Ovary (tissue), 9 donors: ENCODE data around the gene COQ8A. TPM values are rescaled to one million over a fixed set of nuclear protein-coding genes. Genes with fewer than 3 reads are reported as not detected.
"Not testable (repeated sequence)": the region's sequence is repeated elsewhere in the genome, so short reads cannot be mapped to it uniquely, and the experiment has no call there.

Experiments used
- DNase-seq, 5 donors: peaks; one replicate each; pipeline ENCODE4 v3.0.0-alpha.2; 2019 to 2020
- H3K27ac ChIP-seq, 2 donors: fragments of 200-600 bp; one replicate each; pipeline versions ENCODE4 v1.5.1 to v1.8.0; 2019 to 2022
- H3K27me3 ChIP-seq: fragments of 200-600 bp; one replicate; pipeline ENCODE4 v1.8.0; 2022
- H3K36me3 ChIP-seq: fragments of 200-600 bp; sonication (generic); one replicate; pipeline ENCODE4 v1.5.1; 2019
- H3K4me1 ChIP-seq: one replicate; pipeline ENCODE4 v1.8.1; 2013; ENCODE audit warnings: mild to moderate bottlenecking, moderate library complexity; ENCODE audit not compliant: insufficient read depth
- H3K4me3 ChIP-seq: fragments of 200-600 bp; sonication (generic); one replicate; pipeline ENCODE4 v1.5.1; 2017
- H3K9me3 ChIP-seq, 2 donors: fragments of 200-600 bp in 1 of 2; sonication (generic) in 1 of 2; one replicate each; pipeline versions ENCODE4 v1.5.1 to v1.8.1; 2013 to 2019; ENCODE audit warnings: mild to moderate bottlenecking in 1 of 2, moderate library complexity in 1 of 2
- CTCF ChIP-seq, 3 donors: fragments of 450-650 bp in 2 of 3; fragments of 200-600 bp in 1 of 3; IDR thresholded peaks; one replicate each; pipeline versions ENCODE4 v1.5.1 to v1.8.0; 2016 to 2022; ENCODE audit warnings: antibody characterized with exemption in 3 of 3, mild to moderate bottlenecking in 1 of 3
- EP300 ChIP-seq: sonication (generic); formaldehyde crosslinking; IDR thresholded peaks from one replicate; pipeline ENCODE4 v1.6.1; 2017; ENCODE audit warnings: antibody characterized with exemption
- POLR2A ChIP-seq: fragments of 450-650 bp; IDR thresholded peaks from one replicate; pipeline ENCODE4 v1.6.1; 2017; ENCODE audit warnings: antibody characterized with exemption, mild to moderate bottlenecking, moderate library complexity
- WGBS, 3 donors: extraction: QIAGEN DNeasy Blood & Tissue Kit in 1 of 3; methylation state at CpG; one replicate each; pipeline versions ENCODE4 v1.1.5 to v1.1.7; 2013 to 2017; 5-methylcytosine and 5-hydroxymethylcytosine counted together
- intact Hi-C, 4 donors: fragments of 100-400 bp; cut with DNase I; formaldehyde crosslinking; loops; one replicate each; pipeline versions ENCODE4 v1.11.0 to v1.15.1; 2022 to 2023
- polyA plus RNA-seq, 2 donors: library from polyadenylated mRNA; stranded (reverse); fragments of 200-250 nt in 1 of 2; fragments of 350-450 nt in 1 of 2; fragmentation: Illumina TruSeq in 1 of 2; extraction: RNeasy Lipid Tissue Mini Kit (QIAGEN cat#74804) in 1 of 2; gene quantifications; one replicate each; pipeline ENCODE4 v1.2.3, GENCODE V29; 2013 to 2014
- total RNA-seq, 7 donors: library from RNA; depleted of rRNA in 2 of 7; stranded (reverse); fragments of >200 nt in 2 of 7; fragmentation: NEBNext Ultra II Directional in 3 of 7; extraction: Animal tissue kit (Norgen Biotek cat#: 25700) in 3 of 7; gene quantifications; one replicate each; pipeline versions ENCODE4 v1.1.0 to v1.2.4, GENCODE V29; 2016 to 2023
- donor health status: DM: no; HTN: no; CAD: no; lungs with moderate emphysema.
- donor health status: DM: no; HTN: no; CAD: no.
- donor health status: Bipolar disorder and iron deficiency.
- donor health status: DM: yes; HTN: yes; CAD: no.
- donor health status: DM: no; HTN: no; CAD: no.
- donor health status: DM: yes; HTN: yes; CAD: no.

The COQ8A gene
- total and polyA plus RNA-seq, 9 donors, result 37.4 to 101 (median 61.2) TPM

DNA sequence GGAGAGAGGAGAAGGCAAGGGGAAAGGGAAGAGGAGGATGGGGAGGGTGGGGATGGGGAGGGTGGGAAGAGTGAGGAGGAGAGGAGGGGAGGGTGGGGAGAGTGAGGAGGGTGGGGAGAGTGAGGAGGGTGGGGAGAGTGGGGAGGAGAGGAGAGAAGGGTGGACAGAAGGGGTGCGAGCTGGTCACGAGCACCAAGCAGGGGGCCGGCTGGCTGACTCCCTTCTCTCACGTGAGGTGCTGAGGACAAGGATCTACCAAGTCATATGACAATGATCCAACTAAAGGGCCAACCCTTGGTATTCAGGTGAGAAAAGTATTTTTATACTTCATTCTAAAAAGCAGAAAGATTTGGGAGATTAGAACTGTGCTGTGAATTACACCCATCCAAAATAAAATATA lies 51.8 kb downstream of the COQ8A start:
- Histone ChIP-seq H3K27me3 (no peaks in the 10 kb centered on the region), H3K36me3 (no peaks in the 10 kb centered on the region), H3K4me1 (peaks cover 6% of the 10 kb centered on the region), H3K27ac (no peak overlapping the region), H3K4me3 (no peak overlapping the region), H3K9me3 (no peaks in the 10 kb centered on the region)
- no peak for DNase-seq
- intact Hi-C loops, result no loop called here
- TF ChIP-seq CTCF (IDR thresholded peaks at IDR 0.05) (no peak), POLR2A (no peak), EP300 (no peak)
- WGBS, 3 donors, result 96 to 97% (median 96%) methylated on average over 4 of the region's 4 CpGs

- Histone ChIP-seq H3K9me3 (no peaks in the 10 kb centered on the region), H3K36me3 (no peaks in the 10 kb centered on the region), H3K4me3 (no peak overlapping the region), H3K27ac (no peak overlapping the region), H3K27me3 (no peaks in the 10 kb centered on the region), H3K4me1 (peaks cover 6% of the 10 kb centered on the region)
- intact Hi-C loops, result no loop called here
- TF ChIP-seq POLR2A, result no peak
- TF ChIP-seq EP300, result no peak
- no peak for TF ChIP-seq CTCF (IDR thresholded peaks at IDR 0.05)
- 80 to 81% (median 80%) methylated on average over 22 of the region's 22 CpGs for WGBS, 3 donors
- DNase-seq, result no peak
These were observed 53.9 kb downstream of the COQ8A start for GRCh38 chr1:226993814-226994585.

DNA sequence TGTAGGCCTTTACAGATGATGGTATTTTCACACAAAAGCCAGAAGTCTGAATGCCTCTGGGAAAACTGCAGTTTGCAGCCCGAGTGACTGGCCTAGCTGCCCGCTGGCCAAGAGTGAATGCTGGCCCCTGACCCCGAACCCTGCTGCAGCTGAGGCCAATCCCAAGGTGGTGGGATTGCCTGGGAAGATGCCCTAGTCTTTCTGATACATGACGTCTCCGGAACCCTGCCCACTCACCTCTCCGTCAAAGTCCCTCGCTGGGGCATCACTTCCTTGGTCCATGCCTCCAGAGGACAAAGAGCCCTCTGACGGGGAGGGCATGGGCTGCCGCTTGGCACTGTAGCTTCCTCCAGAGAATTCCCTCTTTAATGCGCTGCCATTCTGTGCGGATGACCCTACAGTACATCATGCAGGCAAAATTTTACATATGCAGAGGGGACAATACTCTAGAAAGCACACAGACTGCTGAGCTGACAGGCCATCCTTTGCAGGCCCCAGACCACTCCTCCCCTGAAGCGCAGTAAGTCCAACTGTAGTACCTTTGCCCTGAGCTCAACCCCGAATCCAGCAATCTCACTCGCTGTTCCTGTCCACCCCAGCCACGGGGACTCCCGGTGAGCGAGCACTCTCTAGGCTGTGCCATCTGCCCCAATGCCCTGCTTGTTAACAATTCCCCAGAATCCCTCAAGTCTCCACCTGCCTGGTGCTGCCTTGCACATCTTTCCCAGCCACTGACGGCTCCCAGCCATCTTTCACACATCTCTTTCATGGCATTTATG lies 54.7 kb downstream of the COQ8A start:
- no peaks in the 10 kb centered on the region for H3K9me3 ChIP-seq
- no peaks in the 10 kb centered on the region for H3K27me3 ChIP-seq
- no peaks in the 10 kb centered on the region for H3K36me3 ChIP-seq
- WGBS, 3 donors, result 89 to 93% (median 90%) methylated on average over 18 of the region's 18 CpGs
- H3K4me1 ChIP-seq, result peaks cover 6% of the 10 kb centered on the region
- DNase-seq, result no peak
- intact Hi-C loops, result no loop called here
- H3K27ac ChIP-seq, result no peak overlapping the region
- TF ChIP-seq POLR2A (no peak), EP300 (no peak), CTCF (IDR thresholded peaks at IDR 0.05) (no peak)
- no peak overlapping the region for H3K4me3 ChIP-seq

GRCh38 chr1:226995365-226996332 lies 55.6 kb downstream of the COQ8A start:
- no peaks in the 10 kb centered on the region for H3K27me3 ChIP-seq
- no peak for DNase-seq
- peaks cover under 1% of the 10 kb centered on the region for H3K4me1 ChIP-seq
- no peaks in the 10 kb centered on the region for H3K36me3 ChIP-seq
- intact Hi-C loops, result no loop called here
- WGBS, 3 donors, result 83 to 90% (median 86%) methylated on average over 13 of the region's 13 CpGs
- H3K27ac ChIP-seq, result no peak overlapping the region
- H3K4me3 ChIP-seq, result no peak overlapping the region
- H3K9me3 ChIP-seq, result no peaks in the 10 kb centered on the region
- TF ChIP-seq CTCF (IDR thresholded peaks at IDR 0.05) (no peak), POLR2A (no peak), EP300 (no peak)

DNA sequence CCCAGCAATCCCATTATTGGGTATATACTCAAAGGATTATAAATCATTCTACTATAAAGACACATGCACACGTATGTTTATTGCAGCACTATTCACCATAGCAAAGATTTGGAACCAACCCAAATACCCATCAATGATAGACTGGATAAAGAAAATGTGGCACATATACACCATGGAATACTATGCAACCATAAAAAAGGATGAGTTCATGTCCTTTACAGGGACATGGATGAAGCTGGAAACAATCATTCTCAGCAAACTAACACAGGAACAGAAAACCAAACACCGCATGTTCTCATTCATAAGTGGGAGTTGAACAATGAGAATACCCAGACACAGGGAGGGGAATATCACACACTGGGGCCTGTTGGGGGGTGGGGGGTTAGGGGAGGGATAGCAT lies 59.5 kb downstream of the COQ8A start:
- H3K9me3 ChIP-seq, H3K27ac ChIP-seq, H3K36me3 ChIP-seq, DNase-seq, H3K4me1 ChIP-seq, H3K27me3 ChIP-seq, H3K4me3 ChIP-seq, intact Hi-C loops: not testable (repeated sequence)
- 98% methylated on average over 2 of the region's 2 CpGs for WGBS, 3 donors
